WTC11 (cell line): ENCODE data around the gene PCDH10. TPM values are rescaled to one million over a fixed set of nuclear protein-coding genes. Genes with fewer than 3 reads are reported as not detected.

Source experiments
- ATAC-seq: fragments of 200-7000 bp; cut with Tn5 transposase; 2 replicates; pipeline ENCODE4 v1.10.0; 2021; ENCODE audit warnings: mild to moderate bottlenecking, moderate library complexity
- CTCF ChIA-PET: fragments of 300-600 bp; sonication (Branson Sonifier 250); formaldehyde crosslinking; loops from one replicate; lab custom pipeline; 2021; ENCODE audit warnings: antibody characterized with exemption; lab: Charles Lee
- POLR2A ChIA-PET: fragments of 350-600 bp; sonication (Branson Sonifier 250); formaldehyde crosslinking; loops from one replicate; lab custom pipeline; 2021; ENCODE audit warnings: antibody characterized with exemption; lab: Charles Lee
- DNase-seq: peaks from one replicate; pipeline ENCODE4 v3.0.0; 2021; ENCODE audit warnings: low spot score
- H3K27ac Mint-ChIP-seq: 2 replicates; pipeline ENCODE4 v1.8.0; 2021; ENCODE audit warnings: mixed read lengths
- H3K27me3 Mint-ChIP-seq: 2 replicates; pipeline ENCODE4 v1.8.0; 2021; ENCODE audit warnings: low read depth, mild to moderate bottlenecking, moderate library complexity, mixed read lengths
- H3K36me3 Mint-ChIP-seq: 2 replicates; pipeline ENCODE4 v1.8.0; 2021; ENCODE audit warnings: mixed read lengths
- H3K4me1 Mint-ChIP-seq: 2 replicates; pipeline ENCODE4 v1.8.0; 2022; ENCODE audit warnings: mixed read lengths
- H3K4me3 Mint-ChIP-seq: 2 replicates; pipeline ENCODE4 v1.8.0; 2021; ENCODE audit warnings: mild to moderate bottlenecking, moderate library complexity, mixed read lengths
- H3K9me3 Mint-ChIP-seq: 2 replicates; pipeline ENCODE4 v1.8.0; 2021; ENCODE audit warnings: mixed read lengths
- ATF6 ChIP-seq: sonication (generic); formaldehyde crosslinking; IDR thresholded peaks from 2 replicates; pipeline ENCODE4 v1.8.1; 2023; ENCODE audit warnings: mild to moderate bottlenecking, missing genetic modification reagents
- ELF4 ChIP-seq: sonication (generic); formaldehyde crosslinking; IDR thresholded peaks from 2 replicates; pipeline ENCODE4 v1.8.1; 2022; ENCODE audit warnings: low read depth, mild to moderate bottlenecking, moderate library complexity, missing genetic modification reagents
- ETV6 ChIP-seq: sonication (generic); formaldehyde crosslinking; IDR thresholded peaks from 2 replicates; pipeline ENCODE4 v1.8.1; 2022; ENCODE audit warnings: mild to moderate bottlenecking, missing genetic modification reagents
- FOXP4 ChIP-seq: sonication (generic); formaldehyde crosslinking; IDR thresholded peaks from 2 replicates; pipeline ENCODE4 v1.8.0; 2022; ENCODE audit warnings: mild to moderate bottlenecking, missing genetic modification reagents
- HMGA2 ChIP-seq: fragments of 250-450 bp; sonication (Bioruptor Pico); IDR thresholded peaks from 2 replicates; pipeline ENCODE4 v1.4.0; 2021; ENCODE audit warnings: mild to moderate bottlenecking, moderate library complexity
- HMGXB4 ChIP-seq: sonication (generic); formaldehyde crosslinking; IDR thresholded peaks from 2 replicates; pipeline ENCODE4 v1.8.1; 2023; ENCODE audit warnings: mild to moderate bottlenecking, moderate library complexity, missing genetic modification reagents
- JUN ChIP-seq: sonication (generic); formaldehyde crosslinking; IDR thresholded peaks from 2 replicates; pipeline ENCODE4 v1.8.0; 2023; ENCODE audit warnings: mild to moderate bottlenecking, missing genetic modification reagents
- KAT7 ChIP-seq: sonication (generic); formaldehyde crosslinking; IDR thresholded peaks from 2 replicates; pipeline ENCODE4 v1.8.1; 2023; ENCODE audit warnings: missing genetic modification reagents, mild to moderate bottlenecking, borderline replicate concordance
- MAX ChIP-seq: sonication (generic); formaldehyde crosslinking; IDR thresholded peaks from 2 replicates; pipeline ENCODE4 v1.8.0; 2022; ENCODE audit warnings: mild to moderate bottlenecking, missing genetic modification reagents
- MLX ChIP-seq: sonication (generic); formaldehyde crosslinking; IDR thresholded peaks from 2 replicates; pipeline ENCODE4 v1.8.1; 2023; ENCODE audit warnings: mild to moderate bottlenecking, missing genetic modification reagents, moderate library complexity
- MYBL2 ChIP-seq: sonication (generic); formaldehyde crosslinking; IDR thresholded peaks from 2 replicates; pipeline ENCODE4 v1.8.1; 2023; ENCODE audit warnings: mild to moderate bottlenecking, moderate library complexity, missing genetic modification reagents
- PRDM15 ChIP-seq: sonication (generic); formaldehyde crosslinking; IDR thresholded peaks from 2 replicates; pipeline ENCODE4 v1.8.0; 2022; ENCODE audit warnings: missing genetic modification reagents
- PRRX2 ChIP-seq: fragments of 250-450 bp; sonication (Bioruptor Pico); IDR thresholded peaks from 2 replicates; pipeline ENCODE4 v1.8.0; 2021; ENCODE audit warnings: mild to moderate bottlenecking
- SP1 ChIP-seq: sonication (generic); formaldehyde crosslinking; conservative IDR thresholded peaks from 2 replicates; pipeline ENCODE4 v1.8.1; 2022; ENCODE audit warnings: missing genetic modification reagents
- STAT6 ChIP-seq: sonication (generic); formaldehyde crosslinking; conservative IDR thresholded peaks from 2 replicates; pipeline ENCODE4 v1.8.1; 2023; ENCODE audit warnings: mild to moderate bottlenecking, low read depth, missing genetic modification reagents, moderate library complexity
- TP53 ChIP-seq: sonication (generic); formaldehyde crosslinking; IDR thresholded peaks from 2 replicates; pipeline ENCODE4 v1.8.1; 2023; ENCODE audit warnings: mild to moderate bottlenecking, missing genetic modification reagents
- ZNF138 ChIP-seq: sonication (generic); formaldehyde crosslinking; conservative IDR thresholded peaks from 2 replicates; pipeline ENCODE4 v1.8.1; 2022; ENCODE audit warnings: mild to moderate bottlenecking, moderate library complexity, missing genetic modification reagents
- ZNF232 ChIP-seq: sonication (generic); formaldehyde crosslinking; IDR thresholded peaks from 2 replicates; pipeline ENCODE4 v1.8.0; 2022; ENCODE audit warnings: mild to moderate bottlenecking, missing genetic modification reagents
- ZNF416 ChIP-seq: fragments of 250-450 bp; sonication (Bioruptor Pico); IDR thresholded peaks from 2 replicates; pipeline ENCODE4 v1.9.0; 2021; ENCODE audit warnings: mild to moderate bottlenecking, inconsistent platforms
- total RNA-seq: library from RNA; stranded (reverse); gene quantifications from 3 replicates; pipeline ENCODE4 v1.2.3, GENCODE V29; 2021

The PCDH10 gene
- total RNA-seq, 1 experiment from 2014 or later: 7.8 TPM

GRCh38 chr4:133147921-133148689 lies 989 bp upstream of the PCDH10 start:
- Mint-ChIP-seq H3K27me3 (peaks cover 70% of the 10 kb centered on the region), H3K4me3 (peak overlapping the region; percentile 76), H3K4me1 (peaks cover 49% of the 10 kb centered on the region), H3K27ac (no peak overlapping the region), H3K36me3 (no peaks in the 10 kb centered on the region), H3K9me3 (no peaks in the 10 kb centered on the region)
- no peak for TF ChIP-seq FOXP4 (CRISPR knock-in tag)
- no peak for TF ChIP-seq ELF4
- TF ChIP-seq SP1: 0 out of 2 replicates have a peak, but pooled peaks have one; percentile 38
- 0 out of 2 replicates have a peak, but pooled peaks have one; percentile 40 for TF ChIP-seq MYBL2 (CRISPR knock-in tag)
- no peak for TF ChIP-seq MLX (CRISPR knock-in tag)
- peak; percentile 62; the same call in 1 of the 2 replicates for TF ChIP-seq PRDM15
- TF ChIP-seq PRRX2: no peak
- 0 out of 2 replicates have a peak, but pooled peaks have one; percentile 23 for TF ChIP-seq ETV6
- no peak for DNase-seq
- ChIA-PET CTCF (interaction anchor here (1.5 to 2.4 kb wide), 2 partner anchors 16 to 437 kb away, joined by 4 to 17 read pairs; no protein-coding TSS in a partner anchor), POLR2A (interaction anchor here (1.3 kb wide), 1 partner anchor 330 kb away, joined by 3 read pairs; no protein-coding TSS in a partner anchor)
- ATAC-seq: peak; percentile 5

- H3K36me3 Mint-ChIP-seq: no peaks in the 10 kb centered on the region
- H3K27me3 Mint-ChIP-seq: peaks cover 79% of the 10 kb centered on the region
- DNase-seq (no peak), ATAC-seq (no peak)
- H3K27ac Mint-ChIP-seq: peak overlapping the region; percentile 36; the same call in 1 of the 2 replicates
- CTCF ChIA-PET: interaction anchor here (0.7 to 1.0 kb wide), 2 partner anchors 690 to 702 kb away, joined by 3 read pairs; no protein-coding TSS in a partner anchor
- no peaks in the 10 kb centered on the region for H3K9me3 Mint-ChIP-seq
- H3K4me1 Mint-ChIP-seq: peaks cover 51% of the 10 kb centered on the region
- peak overlapping the region; percentile 76 for H3K4me3 Mint-ChIP-seq
- POLR2A ChIA-PET: interaction anchor here (1.3 kb wide), 1 partner anchor 332 kb away, joined by 3 read pairs; no protein-coding TSS in a partner anchor
- no peak for TF ChIP-seq ETV6
- no peak for TF ChIP-seq HMGXB4 (CRISPR knock-in tag)
- TF ChIP-seq HMGA2 (CRISPR knock-in tag): no peak
- no peak for TF ChIP-seq ZNF232 (CRISPR knock-in tag)
- no peak for TF ChIP-seq MAX (CRISPR knock-in tag)
- no peak for TF ChIP-seq TP53 (CRISPR knock-in tag)
- no peak for TF ChIP-seq KAT7 (CRISPR knock-in tag)
- no peak for TF ChIP-seq ZNF138 (CRISPR knock-in tag)
- TF ChIP-seq ATF6 (CRISPR knock-in tag): no peak
- TF ChIP-seq SP1: no peak
- no peak for TF ChIP-seq MLX (CRISPR knock-in tag)
- TF ChIP-seq MYBL2 (CRISPR knock-in tag): no peak
- TF ChIP-seq STAT6: no peak
- no peak for TF ChIP-seq ZNF416 (CRISPR knock-in tag)
- TF ChIP-seq JUN: no peak
These were observed 236 bp downstream of the PCDH10 start for GRCh38 chr4:133149364-133149695.
